ENCODE measurements around the gene HEMGN.
"Not testable (repeated sequence)": the region's sequence is repeated elsewhere in the genome, so short reads cannot be mapped to it uniquely, and the experiment has no call there.

Gene HEMGN

GRCh38 chr9:97979788-97980478, 42.0 kb upstream of the HEMGN start:
- no peak overlapping the region for H3K9ac ChIP-seq (ENCODE audit: low read length)
- no peak overlapping the region for H3K27ac ChIP-seq (ENCODE audit: low read depth, low read length)
- H3K4me3 ChIP-seq (ENCODE audit: low read length): no peak overlapping the region
- no peaks in the 10 kb centered on the region for H3K36me3 ChIP-seq (ENCODE audit: control insufficient read depth, insufficient read depth, low read length)
- H3K27me3 ChIP-seq (ENCODE audit: control insufficient read depth, insufficient read depth, low read length): no peaks in the 10 kb centered on the region
- H3K4me1 ChIP-seq (ENCODE audit: control insufficient read depth, insufficient read depth, low read length): no peaks in the 10 kb centered on the region

- no peaks in the 10 kb centered on the region for H3K4me1 ChIP-seq (ENCODE audit: control insufficient read depth, insufficient read depth, low read length)
- no peak overlapping the region for H3K27ac ChIP-seq (ENCODE audit: low read depth, low read length)
- H3K27me3 ChIP-seq (ENCODE audit: control insufficient read depth, insufficient read depth, low read length): no peaks in the 10 kb centered on the region
- no peak overlapping the region for H3K9ac ChIP-seq (ENCODE audit: low read length)
- H3K36me3 ChIP-seq (ENCODE audit: control insufficient read depth, insufficient read depth, low read length): no peaks in the 10 kb centered on the region
- no peak overlapping the region for H3K4me3 ChIP-seq (ENCODE audit: low read length)
Measured at GRCh38 chr9:97978371-97979130, 40.6 kb upstream of the HEMGN start.

- H3K4me3 ChIP-seq (ENCODE audit: low read length); H3K27me3 ChIP-seq (ENCODE audit: control insufficient read depth, insufficient read depth, low read length): not testable (repeated sequence)
Measured at GRCh38 chr9:97976633-97977032, 38.7 kb upstream of the HEMGN start.

GRCh38 chr9:97975376-97975775, 37.4 kb upstream of the HEMGN start:
- H3K9ac ChIP-seq (ENCODE audit: low read length): no peak overlapping the region
- H3K27me3 ChIP-seq (ENCODE audit: control insufficient read depth, insufficient read depth, low read length): no peaks in the 10 kb centered on the region
- H3K36me3 ChIP-seq (ENCODE audit: control insufficient read depth, insufficient read depth, low read length): no peaks in the 10 kb centered on the region
- no peaks in the 10 kb centered on the region for H3K4me1 ChIP-seq (ENCODE audit: control insufficient read depth, insufficient read depth, low read length)
- no peak overlapping the region for H3K4me3 ChIP-seq (ENCODE audit: low read length)
- no peak overlapping the region for H3K27ac ChIP-seq (ENCODE audit: low read depth, low read length)

More at GRCh38 chr9:97976633-97977032, 38.7 kb upstream of the HEMGN start:
- H3K27ac ChIP-seq (ENCODE audit: low read depth, low read length); H3K9ac ChIP-seq (ENCODE audit: low read length); H3K36me3 ChIP-seq (ENCODE audit: control insufficient read depth, insufficient read depth, low read length); H3K4me1 ChIP-seq (ENCODE audit: control insufficient read depth, insufficient read depth, low read length): not testable (repeated sequence)

GRCh38 chr9:97972753-97973152, 34.8 kb upstream of the HEMGN start:
- Histone ChIP-seq H3K9ac (ENCODE audit: low read length) (no peak overlapping the region), H3K27ac (ENCODE audit: low read depth, low read length) (no peak overlapping the region), H3K4me3 (ENCODE audit: low read length) (no peak overlapping the region), H3K36me3 (ENCODE audit: control insufficient read depth, insufficient read depth, low read length) (no peaks in the 10 kb centered on the region), H3K27me3 (ENCODE audit: control insufficient read depth, insufficient read depth, low read length) (no peaks in the 10 kb centered on the region), H3K4me1 (ENCODE audit: control insufficient read depth, insufficient read depth, low read length) (no peaks in the 10 kb centered on the region)

GRCh38 chr9:97970165-97970564, 32.2 kb upstream of the HEMGN start:
- H3K4me3 ChIP-seq (ENCODE audit: low read length): no peak overlapping the region
- no peak overlapping the region for H3K9ac ChIP-seq (ENCODE audit: low read length)
- H3K36me3 ChIP-seq (ENCODE audit: control insufficient read depth, insufficient read depth, low read length): no peaks in the 10 kb centered on the region
- no peaks in the 10 kb centered on the region for H3K27me3 ChIP-seq (ENCODE audit: control insufficient read depth, insufficient read depth, low read length)
- H3K4me1 ChIP-seq (ENCODE audit: control insufficient read depth, insufficient read depth, low read length): no peaks in the 10 kb centered on the region
- no peak overlapping the region for H3K27ac ChIP-seq (ENCODE audit: low read depth, low read length)

- H3K9ac ChIP-seq (ENCODE audit: low read length): no peak overlapping the region
- no peaks in the 10 kb centered on the region for H3K4me1 ChIP-seq (ENCODE audit: control insufficient read depth, insufficient read depth, low read length)
- no peaks in the 10 kb centered on the region for H3K27me3 ChIP-seq (ENCODE audit: control insufficient read depth, insufficient read depth, low read length)
- no peak overlapping the region for H3K4me3 ChIP-seq (ENCODE audit: low read length)
- H3K36me3 ChIP-seq (ENCODE audit: control insufficient read depth, insufficient read depth, low read length): no peaks in the 10 kb centered on the region
- H3K27ac ChIP-seq (ENCODE audit: low read depth, low read length): no peak overlapping the region
Measured at GRCh38 chr9:97969014-97969413, 31.0 kb upstream of the HEMGN start.

GRCh38 chr9:97966493-97966892, 28.5 kb upstream of the HEMGN start:
- Histone ChIP-seq H3K4me3 (ENCODE audit: low read length) (no peak overlapping the region), H3K27me3 (ENCODE audit: control insufficient read depth, insufficient read depth, low read length) (no peaks in the 10 kb centered on the region), H3K9ac (ENCODE audit: low read length) (no peak overlapping the region), H3K36me3 (ENCODE audit: control insufficient read depth, insufficient read depth, low read length) (no peaks in the 10 kb centered on the region), H3K4me1 (ENCODE audit: control insufficient read depth, insufficient read depth, low read length) (no peaks in the 10 kb centered on the region), H3K27ac (ENCODE audit: low read depth, low read length) (no peak overlapping the region)

- no peak overlapping the region for H3K9ac ChIP-seq (ENCODE audit: low read length)
- H3K4me3 ChIP-seq (ENCODE audit: low read length): no peak overlapping the region
- H3K4me1 ChIP-seq (ENCODE audit: control insufficient read depth, insufficient read depth, low read length): no peaks in the 10 kb centered on the region
- no peaks in the 10 kb centered on the region for H3K27me3 ChIP-seq (ENCODE audit: control insufficient read depth, insufficient read depth, low read length)
- no peaks in the 10 kb centered on the region for H3K36me3 ChIP-seq (ENCODE audit: control insufficient read depth, insufficient read depth, low read length)
- H3K27ac ChIP-seq (ENCODE audit: low read depth, low read length): no peak overlapping the region
Measured at GRCh38 chr9:97964901-97965300, 26.9 kb upstream of the HEMGN start.

- H3K9ac ChIP-seq (ENCODE audit: low read length): no peak overlapping the region
Measured at GRCh38 chr9:97963232-97963631, 25.3 kb upstream of the HEMGN start.

GRCh38 chr9:97962575-97962974, 24.6 kb upstream of the HEMGN start:
- Histone ChIP-seq H3K4me3 (ENCODE audit: low read length) (no peak overlapping the region), H3K4me1 (ENCODE audit: control insufficient read depth, insufficient read depth, low read length) (no peaks in the 10 kb centered on the region), H3K27ac (ENCODE audit: low read depth, low read length) (no peak overlapping the region), H3K36me3 (ENCODE audit: control insufficient read depth, insufficient read depth, low read length) (no peaks in the 10 kb centered on the region), H3K27me3 (ENCODE audit: control insufficient read depth, insufficient read depth, low read length) (no peaks in the 10 kb centered on the region), H3K9ac (ENCODE audit: low read length) (no peak overlapping the region)

More at GRCh38 chr9:97963232-97963631, 25.3 kb upstream of the HEMGN start:
- no peak overlapping the region for H3K27ac ChIP-seq (ENCODE audit: low read depth, low read length)
- H3K4me1 ChIP-seq (ENCODE audit: control insufficient read depth, insufficient read depth, low read length): no peaks in the 10 kb centered on the region
- no peaks in the 10 kb centered on the region for H3K27me3 ChIP-seq (ENCODE audit: control insufficient read depth, insufficient read depth, low read length)
- H3K4me3 ChIP-seq (ENCODE audit: low read length): no peak overlapping the region
- no peaks in the 10 kb centered on the region for H3K36me3 ChIP-seq (ENCODE audit: control insufficient read depth, insufficient read depth, low read length)

GRCh38 chr9:97962136-97962535, 24.2 kb upstream of the HEMGN start:
- no peak overlapping the region for H3K4me3 ChIP-seq (ENCODE audit: low read length)
- no peak overlapping the region for H3K27ac ChIP-seq (ENCODE audit: low read depth, low read length)
- no peak overlapping the region for H3K9ac ChIP-seq (ENCODE audit: low read length)

GRCh38 chr9:97961361-97961760, 23.4 kb upstream of the HEMGN start:
- H3K36me3 ChIP-seq (ENCODE audit: control insufficient read depth, insufficient read depth, low read length): no peaks in the 10 kb centered on the region
- no peak overlapping the region for H3K9ac ChIP-seq (ENCODE audit: low read length)
- no peaks in the 10 kb centered on the region for H3K4me1 ChIP-seq (ENCODE audit: control insufficient read depth, insufficient read depth, low read length)
- H3K27ac ChIP-seq (ENCODE audit: low read depth, low read length): no peak overlapping the region
- no peak overlapping the region for H3K4me3 ChIP-seq (ENCODE audit: low read length)
- H3K27me3 ChIP-seq (ENCODE audit: control insufficient read depth, insufficient read depth, low read length): no peaks in the 10 kb centered on the region

More at GRCh38 chr9:97962136-97962535, 24.2 kb upstream of the HEMGN start:
- H3K4me1 ChIP-seq (ENCODE audit: control insufficient read depth, insufficient read depth, low read length): no peaks in the 10 kb centered on the region
- no peaks in the 10 kb centered on the region for H3K36me3 ChIP-seq (ENCODE audit: control insufficient read depth, insufficient read depth, low read length)
- H3K27me3 ChIP-seq (ENCODE audit: control insufficient read depth, insufficient read depth, low read length): no peaks in the 10 kb centered on the region

All from rectal smooth muscle tissue (tissue), 1 donor.